NCI-H1105 treated with DMSO at 0.1 percent for 48 hours (cell line): Measurements from ENCODE around the gene GP1BB.
"Not testable (repeated sequence)": the region's sequence is repeated elsewhere in the genome, so short reads cannot be mapped to it uniquely, and the experiment has no call there.

Source experiments
- DNase-seq: peaks from one replicate; lab custom pipeline; 2025; lab: John Stamatoyannopoulos, UW

Gene GP1BB

DNA sequence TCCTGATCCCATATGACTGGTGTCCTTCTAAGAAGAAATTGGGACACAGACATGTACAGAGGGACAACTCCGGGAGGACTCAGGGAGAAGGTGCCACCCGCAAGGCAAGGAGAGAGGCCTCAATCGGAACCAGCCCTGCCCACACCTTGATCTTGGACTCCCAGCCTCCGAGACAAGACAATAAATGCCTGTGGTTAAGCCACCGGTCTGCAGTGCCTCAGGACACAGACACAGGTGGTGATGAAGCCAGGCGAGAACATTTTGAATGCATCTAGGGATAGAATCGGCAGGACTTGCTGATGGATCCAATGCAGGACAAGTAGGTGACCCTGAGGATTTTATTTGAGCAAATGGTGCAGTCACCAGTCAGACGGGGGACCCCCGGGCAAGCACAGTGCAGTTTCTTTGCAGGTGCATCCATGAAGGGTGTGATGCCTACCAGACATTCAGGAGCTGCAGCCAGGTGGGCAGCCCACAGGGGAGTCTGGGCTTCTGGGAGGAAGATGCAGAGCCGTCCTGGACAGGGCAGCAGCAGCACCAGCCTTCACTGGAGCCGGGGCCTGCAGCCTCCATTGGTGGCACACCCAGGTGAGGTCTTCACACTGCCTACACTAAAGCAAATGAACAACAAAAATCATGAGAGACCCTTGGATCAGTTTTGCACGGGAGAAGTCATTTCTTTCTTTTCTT is 29.2 kb upstream of the GP1BB start:
- DNase-seq, result no peak

GRCh38 chr22:19694696-19695095 is 28.6 kb upstream of the GP1BB start:
- DNase-seq, result no peak

- no peak for DNase-seq
These were observed 26.6 kb upstream of the GP1BB start for GRCh38 chr22:19696504-19697276.

DNA sequence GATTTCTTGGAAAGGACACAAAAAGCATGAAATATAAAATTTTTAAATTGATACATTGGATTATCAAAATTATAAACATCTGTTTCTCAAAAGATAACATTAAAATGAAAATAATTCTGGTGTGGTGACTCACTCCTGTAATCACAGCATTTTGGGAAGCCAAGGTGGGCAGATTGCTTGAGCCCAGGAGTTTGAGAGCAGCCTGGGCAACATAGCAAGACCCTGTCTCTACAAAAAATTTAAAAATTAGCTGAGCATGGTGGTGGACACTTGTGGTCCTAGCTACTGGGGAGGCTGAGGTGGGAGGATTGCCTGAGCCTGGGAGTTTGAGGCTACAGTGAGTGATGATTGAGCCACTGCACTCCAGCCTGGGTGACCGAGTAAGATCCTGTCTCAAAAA is 25.5 kb upstream of the GP1BB start:
- not testable (repeated sequence) for DNase-seq

DNA sequence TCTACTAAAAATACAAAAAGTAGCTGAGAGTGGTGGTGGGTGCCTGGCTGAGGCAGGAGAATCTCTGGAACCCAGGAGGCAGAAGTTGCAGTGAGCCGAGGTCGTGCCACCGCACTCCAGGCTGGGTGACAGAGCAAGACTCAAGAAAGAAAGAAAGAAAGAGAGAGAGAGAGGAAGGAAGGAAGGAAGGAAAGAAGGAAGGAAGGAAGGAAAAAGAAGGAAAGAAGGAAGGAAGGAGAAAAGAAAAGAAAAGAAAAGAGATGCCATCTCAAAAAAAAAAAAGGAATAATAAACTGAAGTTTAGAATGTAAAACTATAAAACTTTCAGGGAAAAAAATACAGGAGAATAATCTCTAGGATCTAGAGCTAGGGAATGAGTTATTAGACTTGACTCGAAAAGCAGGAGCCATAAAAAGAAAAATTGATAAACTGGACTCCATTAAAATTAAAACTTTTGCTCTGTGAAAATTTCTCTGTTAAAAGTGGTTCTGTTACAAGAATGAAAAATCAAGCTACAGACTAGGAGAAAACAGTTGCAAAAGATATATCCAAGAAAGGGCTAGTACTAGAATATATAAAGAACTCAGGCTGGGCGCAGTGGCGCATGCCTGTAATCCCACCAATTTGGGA is 22.4 kb upstream of the GP1BB start:
- no peak for DNase-seq

DNA sequence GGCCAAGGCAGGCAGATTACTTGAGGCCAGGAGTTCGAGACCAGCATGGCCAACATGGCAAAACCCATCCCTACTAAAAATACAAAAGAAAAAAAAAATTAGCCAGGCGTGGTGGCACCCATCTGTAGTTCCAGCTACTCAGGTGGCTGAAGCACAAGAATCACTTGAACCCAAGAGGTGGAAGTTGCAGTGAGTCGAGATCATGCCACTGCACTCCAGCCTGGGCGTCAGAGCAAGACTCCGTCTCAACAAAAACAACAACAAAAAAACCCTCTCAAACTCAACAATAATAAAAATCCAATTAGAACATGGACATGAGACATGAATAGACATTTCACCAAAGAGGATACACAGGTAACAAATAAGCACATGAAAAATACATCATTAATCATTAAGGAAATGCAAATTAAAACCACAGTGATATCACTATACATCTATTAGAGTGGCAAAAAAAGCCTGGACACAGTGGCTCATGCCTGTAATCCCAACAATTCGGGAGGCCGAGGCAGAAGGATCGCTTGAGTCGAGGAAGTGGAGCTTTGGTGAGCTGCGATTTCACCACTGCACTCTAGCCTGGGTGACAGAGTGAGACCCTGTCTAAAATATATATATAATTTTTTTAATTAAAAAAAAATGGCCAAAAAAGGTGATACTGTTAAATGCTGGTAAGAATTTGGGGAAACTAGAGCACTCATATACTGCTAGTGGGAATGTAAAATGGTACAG is 21.8 kb upstream of the GP1BB start:
- no peak for DNase-seq

- DNase-seq, result no peak
These were observed 19.5 kb upstream of the GP1BB start for GRCh38 chr22:19703869-19704268.

- no peak for DNase-seq
These were observed 18.9 kb upstream of the GP1BB start for GRCh38 chr22:19704355-19705015.

GRCh38 chr22:19705181-19705934 is 18.0 kb upstream of the GP1BB start:
- no peak for DNase-seq

GRCh38 chr22:19706661-19707151 is 16.6 kb upstream of the GP1BB start:
- no peak for DNase-seq

DNA sequence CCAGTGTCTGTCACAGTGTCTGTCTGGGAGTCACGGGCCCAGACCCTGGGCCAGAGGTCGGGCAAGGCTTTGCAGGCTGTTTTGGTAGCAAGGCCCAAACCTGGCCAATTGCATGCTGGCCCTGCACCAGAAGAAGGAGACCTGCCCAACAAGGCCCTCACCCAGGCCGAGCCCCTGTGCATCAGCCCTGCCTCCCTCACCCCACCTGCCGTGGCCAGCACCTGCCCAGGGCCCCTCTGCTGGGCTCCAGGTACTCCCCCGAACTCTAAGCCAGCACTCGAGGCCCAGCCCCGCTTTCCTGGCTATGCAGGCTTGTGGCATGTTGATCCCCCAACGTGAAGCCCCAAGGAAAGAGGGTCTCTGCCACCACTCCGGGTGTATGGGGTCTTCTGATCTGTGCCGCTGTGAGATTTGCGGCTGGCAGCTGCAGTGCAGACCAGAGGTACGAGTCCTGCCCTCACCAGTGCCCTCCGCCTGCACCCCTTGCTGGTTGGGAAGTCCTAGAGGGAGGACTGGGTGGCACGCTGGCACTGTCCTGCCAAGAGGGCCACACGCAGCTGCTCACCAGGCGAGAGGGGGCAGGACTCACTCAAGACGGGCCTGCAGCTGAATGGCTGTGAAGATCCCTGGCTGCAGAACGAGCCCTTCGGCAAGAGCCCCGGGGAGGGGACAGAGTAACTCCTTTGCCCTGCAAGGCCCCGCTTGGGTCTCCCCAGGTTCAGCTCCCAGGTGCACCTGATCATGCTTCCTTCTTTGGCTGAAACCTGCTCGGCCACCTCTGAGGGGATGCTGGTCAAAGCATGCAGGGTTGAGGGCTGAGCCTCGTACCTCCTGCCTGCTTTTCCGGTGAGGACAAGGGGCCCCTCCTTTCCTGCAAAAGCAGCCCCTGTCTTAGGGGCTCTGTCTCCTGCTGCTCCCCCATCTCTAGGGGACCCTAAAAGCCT is 15.7 kb upstream of the GP1BB start:
- DNase-seq, result no peak

- DNase-seq, result no peak
These were observed 14.9 kb upstream of the GP1BB start for GRCh38 chr22:19708321-19709011.

DNA sequence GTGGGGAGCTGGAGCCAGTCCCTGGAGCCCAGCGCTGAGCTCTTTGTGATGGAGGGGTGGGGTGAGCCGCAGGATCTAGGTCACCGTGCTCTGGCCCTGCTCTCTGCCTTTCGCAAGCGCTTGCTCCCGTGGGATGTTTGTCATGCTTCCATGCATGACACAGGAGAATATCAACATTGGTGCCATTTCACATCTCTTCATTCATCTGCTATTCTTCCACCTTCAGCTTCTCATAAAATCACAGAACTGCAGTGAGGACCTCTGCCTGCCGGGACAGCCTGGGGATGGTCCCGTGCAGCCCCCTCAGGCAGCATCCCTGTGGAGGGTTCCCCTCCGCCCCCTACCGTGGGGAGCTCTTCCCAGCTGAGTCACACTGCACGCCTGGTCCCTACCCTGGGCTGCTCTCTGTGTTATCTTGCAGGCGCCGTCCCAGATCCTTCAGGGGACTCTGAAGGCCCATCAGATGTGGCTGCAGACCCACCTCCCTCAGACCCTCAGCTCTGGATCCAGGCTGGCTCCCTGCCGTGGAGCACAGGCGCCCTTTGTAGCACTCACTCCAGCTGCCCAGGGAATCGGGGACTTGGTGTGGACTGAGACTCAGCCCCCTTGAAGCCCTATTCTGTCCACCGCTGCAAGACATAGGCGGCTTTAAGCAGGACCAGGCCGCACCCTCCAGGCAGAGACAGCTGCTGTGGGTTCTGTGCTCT is 14.1 kb upstream of the GP1BB start:
- DNase-seq, result no peak

DNA sequence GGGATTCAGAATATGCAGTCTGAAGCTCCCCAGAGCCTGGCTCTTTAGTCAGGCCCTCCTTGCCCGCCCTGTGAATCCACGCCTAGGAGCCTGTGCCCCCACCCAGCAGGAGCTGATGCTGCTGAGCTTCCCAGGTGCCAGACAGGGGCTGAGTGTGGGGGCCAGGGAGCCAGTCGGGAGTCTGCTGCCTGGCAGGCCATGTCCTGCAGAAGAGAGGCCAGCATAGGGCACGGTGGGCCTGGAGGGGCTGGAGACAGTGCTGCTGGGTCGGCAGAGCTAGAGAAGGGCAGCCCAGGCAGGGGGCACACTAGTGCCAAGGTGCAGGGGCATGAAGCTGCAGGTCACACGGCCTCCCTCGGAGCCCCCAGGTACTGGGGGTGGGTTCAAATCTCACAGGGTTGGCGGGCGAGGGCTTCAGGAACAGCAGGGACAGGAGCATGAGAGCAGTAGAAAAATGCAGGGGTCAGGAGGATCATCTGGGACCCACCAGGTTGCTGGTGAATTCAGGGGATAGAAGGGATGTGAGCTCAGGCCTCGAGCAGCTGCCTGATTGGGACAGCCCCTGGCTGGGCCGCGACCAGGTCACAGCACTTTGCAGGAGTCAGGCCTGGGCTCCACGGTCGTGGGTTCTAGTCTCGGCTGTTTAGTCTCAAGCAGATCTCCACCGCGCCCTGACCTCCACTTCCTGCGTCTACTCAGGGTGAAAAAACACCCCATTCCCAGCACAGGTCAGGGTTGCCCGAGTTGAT is 13.1 kb upstream of the GP1BB start:
- DNase-seq, result no peak

DNA sequence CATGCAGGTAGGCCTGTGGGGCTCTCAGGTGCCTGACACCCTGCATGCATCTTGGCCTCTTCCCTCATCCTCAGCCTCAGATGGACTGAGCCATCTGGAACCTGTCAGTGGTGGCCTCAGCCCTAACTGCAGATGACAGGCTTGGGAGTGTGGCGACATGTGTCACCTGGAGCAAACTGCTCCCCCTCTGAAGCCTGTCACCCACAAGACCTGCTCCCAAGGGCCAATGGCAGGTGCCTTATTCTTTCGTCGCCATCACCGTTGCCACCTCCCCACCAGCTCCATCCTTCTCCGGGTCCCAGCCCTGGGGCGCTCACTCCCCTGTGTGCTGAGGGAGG is 12.6 kb upstream of the GP1BB start:
- no peak for DNase-seq

- DNase-seq, result no peak
These were observed 10.1 kb upstream of the GP1BB start for GRCh38 chr22:19713245-19713644.

GRCh38 chr22:19713650-19714311 is 9.6 kb upstream of the GP1BB start:
- no peak for DNase-seq
